DND-41 (cell line): ENCODE measurements around the gene KHK.

Experiments used
- ATAC-seq: fragments of 200-7000 bp; cut with Tn5 transposase; 3 replicates; pipeline ENCODE4 v1.9.1; 2021; ENCODE audit warnings: low read depth; ENCODE audit not compliant: insufficient read depth
- DNase-seq: peaks from one replicate; pipeline ENCODE4 v3.0.0-alpha.2; 2020
- H2AFZ ChIP-seq: 2 replicates; pipeline ENCODE4 v1.6.0; 2012; ENCODE audit warnings: low read depth, low read length
- H3K27ac ChIP-seq: 2 replicates; pipeline ENCODE4 v1.5.1; 2012; ENCODE audit warnings: low read length, inconsistent platforms
- H3K27me3 ChIP-seq: fragments of 200-600 bp; sonication (generic); 2 replicates; pipeline ENCODE4 v1.6.0; 2012; ENCODE audit warnings: low read length, mild to moderate bottlenecking, inconsistent platforms; ENCODE audit not compliant: insufficient read depth, poor library complexity
- H3K36me3 ChIP-seq: 2 replicates; pipeline ENCODE4 v1.5.1; 2012; ENCODE audit warnings: low read length, inconsistent platforms; ENCODE audit not compliant: insufficient read depth
- H3K4me1 ChIP-seq: 2 replicates; pipeline ENCODE4 v1.5.1; 2012; ENCODE audit warnings: mild to moderate bottlenecking, low read length; ENCODE audit not compliant: insufficient read depth
- H3K4me2 ChIP-seq: 2 replicates; pipeline ENCODE4 v1.6.0; 2012; ENCODE audit warnings: mild to moderate bottlenecking, moderate library complexity, low read length, inconsistent platforms; ENCODE audit not compliant: insufficient read depth
- H3K4me3 ChIP-seq, 2 experiments: fragments of 200-600 bp in 1 of 2; shearing (Covaris generic) in 1 of 2; 2 replicates each; pipeline ENCODE4 v1.5.1; 2012 to 2016; ENCODE audit warnings: inconsistent platforms in 2 of 2, low read length in 2 of 2, mild to moderate bottlenecking in 2 of 2, low read depth in 1 of 2, moderate library complexity in 1 of 2
- H3K79me2 ChIP-seq: 2 replicates; pipeline ENCODE4 v1.6.0; 2012; ENCODE audit warnings: low read length, inconsistent platforms; ENCODE audit not compliant: insufficient read depth
- H3K9ac ChIP-seq: 2 replicates; pipeline ENCODE4 v1.6.0; 2012; ENCODE audit warnings: low read depth, mild to moderate bottlenecking, inconsistent platforms, low read length, moderate library complexity
- H3K9me3 ChIP-seq: 2 replicates; pipeline ENCODE4 v1.5.1; 2012; ENCODE audit warnings: low read length, moderate library complexity, mild to moderate bottlenecking, inconsistent platforms; ENCODE audit not compliant: insufficient read depth, severe bottlenecking
- H4K20me1 ChIP-seq: 2 replicates; pipeline ENCODE4 v1.6.0; 2012; ENCODE audit warnings: low read length; ENCODE audit not compliant: insufficient read depth
- EZH2 ChIP-seq: IDR thresholded peaks from 3 replicates; pipeline ENCODE4 v1.6.1; 2012; ENCODE audit warnings: borderline replicate concordance, low read depth, mild to moderate bottlenecking, moderate library complexity, low read length, inconsistent platforms; ENCODE audit not compliant: severe bottlenecking
- TF ChIP-seq, protein P1 (sequence below): IDR thresholded peaks from 2 replicates; pipeline ENCODE4 v1.5.1; 2012; ENCODE audit warnings: borderline replicate concordance, low read length, moderate library complexity, mild to moderate bottlenecking; ENCODE audit not compliant: poor library complexity, severe bottlenecking; ENCODE audit errors: extremely low read depth

Gene KHK

DNA sequence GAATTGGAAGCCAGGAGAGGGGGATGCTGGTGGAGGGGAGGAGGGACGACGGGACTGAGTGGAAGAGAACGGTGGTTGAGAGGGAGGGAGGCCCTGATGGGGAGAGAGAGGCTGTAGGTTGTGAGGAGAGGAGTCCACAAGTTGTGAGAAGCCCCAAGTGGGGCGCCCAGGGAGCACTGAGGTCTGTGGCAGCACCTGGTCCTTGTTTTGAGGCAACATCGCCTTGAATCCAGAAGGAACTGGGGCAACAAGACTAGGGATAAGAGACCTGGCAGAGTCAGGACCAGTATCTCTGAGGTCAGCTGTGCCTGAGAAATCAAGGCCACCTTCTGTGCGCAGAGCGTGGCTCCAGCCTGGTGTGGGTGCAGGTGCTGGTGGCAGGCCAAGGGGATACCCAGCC, 51.5 kb downstream of the KHK start:
- ATAC-seq, result no peak

DNA sequence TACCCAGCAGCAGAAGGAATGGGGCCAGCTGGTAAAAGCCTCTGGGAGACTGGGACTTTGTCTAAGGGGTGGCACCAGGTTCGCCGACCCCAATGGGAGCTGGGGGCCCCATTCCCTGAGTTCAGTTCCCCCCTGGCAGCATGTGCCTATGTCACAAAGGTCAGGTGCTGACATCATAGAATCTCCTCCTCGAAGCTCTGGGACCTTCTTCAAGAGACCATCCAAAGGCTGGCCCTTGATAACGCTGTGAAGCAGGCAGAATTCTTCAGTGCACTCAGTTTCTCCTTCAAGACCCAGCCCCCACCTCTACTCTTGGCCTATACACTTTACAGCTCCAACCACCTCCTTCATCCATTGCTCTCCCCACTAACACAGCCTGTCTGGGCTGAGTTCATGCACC, 52.7 kb downstream of the KHK start, which contains the start of gene PRR30:
Gene PRR30 (minus strand): TSS at position 101 of the 400 bp plus-strand sequence. CDS start 1,081 bp downstream, outside the sequence.
- peaks cover under 1% of the 10 kb centered on the region for H3K79me2 ChIP-seq
- DNase-seq, result no peak
- no peak for ATAC-seq
- no peak within 1 kb of the TSS for H3K27ac ChIP-seq
- H3K9ac ChIP-seq, result no peak within 1 kb of the TSS
- TF ChIP-seq EZH2, result no peak
- TF ChIP-seq, protein P1, sequence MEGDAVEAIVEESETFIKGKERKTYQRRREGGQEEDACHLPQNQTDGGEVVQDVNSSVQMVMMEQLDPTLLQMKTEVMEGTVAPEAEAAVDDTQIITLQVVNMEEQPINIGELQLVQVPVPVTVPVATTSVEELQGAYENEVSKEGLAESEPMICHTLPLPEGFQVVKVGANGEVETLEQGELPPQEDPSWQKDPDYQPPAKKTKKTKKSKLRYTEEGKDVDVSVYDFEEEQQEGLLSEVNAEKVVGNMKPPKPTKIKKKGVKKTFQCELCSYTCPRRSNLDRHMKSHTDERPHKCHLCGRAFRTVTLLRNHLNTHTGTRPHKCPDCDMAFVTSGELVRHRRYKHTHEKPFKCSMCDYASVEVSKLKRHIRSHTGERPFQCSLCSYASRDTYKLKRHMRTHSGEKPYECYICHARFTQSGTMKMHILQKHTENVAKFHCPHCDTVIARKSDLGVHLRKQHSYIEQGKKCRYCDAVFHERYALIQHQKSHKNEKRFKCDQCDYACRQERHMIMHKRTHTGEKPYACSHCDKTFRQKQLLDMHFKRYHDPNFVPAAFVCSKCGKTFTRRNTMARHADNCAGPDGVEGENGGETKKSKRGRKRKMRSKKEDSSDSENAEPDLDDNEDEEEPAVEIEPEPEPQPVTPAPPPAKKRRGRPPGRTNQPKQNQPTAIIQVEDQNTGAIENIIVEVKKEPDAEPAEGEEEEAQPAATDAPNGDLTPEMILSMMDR, result no peak
- H4K20me1 ChIP-seq, result no peaks in the 10 kb centered on the region
- H3K9me3 ChIP-seq, result no peaks in the 10 kb centered on the region
- no peak within 1 kb of the TSS for H3K4me3 ChIP-seq
- peaks cover 6% of the 10 kb centered on the region for H3K27me3 ChIP-seq
- no peak within 1 kb of the TSS for H3K4me2 ChIP-seq
- H2AFZ ChIP-seq, result peak within 1 kb of the TSS; percentile 10; the same call in 1 of the 2 replicates
- peaks cover 8% of the 10 kb centered on the region for H3K4me1 ChIP-seq
- H3K36me3 ChIP-seq, result no peaks in the 10 kb centered on the region

More for the DNA sequence above, 51.5 kb downstream of the KHK start:
- Histone ChIP-seq H3K4me3 (no peak overlapping the region), H2AFZ (no peak overlapping the region), H3K27ac (no peak overlapping the region), H3K9ac (no peak overlapping the region), H3K79me2 (peaks cover 13% of the 10 kb centered on the region), H3K9me3 (no peaks in the 10 kb centered on the region), H3K36me3 (peaks cover under 1% of the 10 kb centered on the region; the same call in 1 of the 2 replicates), H3K4me1 (peaks cover 16% of the 10 kb centered on the region), H3K27me3 (peaks cover 2% of the 10 kb centered on the region), H3K4me2 (no peak overlapping the region), H4K20me1 (peaks cover 9% of the 10 kb centered on the region)
- DNase-seq, result no peak
- TF ChIP-seq EZH2, result no peak
- TF ChIP-seq, protein P1, result no peak

DNA sequence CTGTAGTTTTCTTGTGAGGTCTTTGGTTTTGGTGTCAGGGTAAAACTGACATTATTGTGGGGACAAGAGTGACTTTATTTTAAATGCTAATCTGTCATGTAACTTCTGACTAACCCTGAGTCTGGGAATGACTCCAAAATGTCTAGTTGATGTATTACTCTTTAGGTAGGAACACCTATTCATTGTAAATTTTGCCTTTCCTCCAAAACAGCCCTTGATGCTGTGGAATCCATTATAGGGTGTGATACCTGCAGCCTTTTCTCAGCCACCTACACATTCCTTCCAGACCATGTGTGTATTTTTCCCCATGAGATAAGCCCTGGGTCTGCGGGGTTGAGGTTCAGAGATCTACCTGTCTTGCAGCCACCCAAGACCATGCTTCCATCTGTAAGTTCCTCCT, 56.7 kb downstream of the KHK start:
- TF ChIP-seq, protein P1, result no peak
- TF ChIP-seq EZH2, result no peak
- Histone ChIP-seq H3K36me3 (no peaks in the 10 kb centered on the region), H4K20me1 (no peaks in the 10 kb centered on the region), H3K4me3 (no peak overlapping the region), H3K4me2 (no peak overlapping the region), H3K4me1 (no peaks in the 10 kb centered on the region), H3K9me3 (no peaks in the 10 kb centered on the region), H3K27me3 (peaks cover 6% of the 10 kb centered on the region), H3K79me2 (no peaks in the 10 kb centered on the region), H2AFZ (no peak overlapping the region), H3K27ac (no peak overlapping the region), H3K9ac (no peak overlapping the region)
- ATAC-seq (no peak), DNase-seq (no peak)

DNA sequence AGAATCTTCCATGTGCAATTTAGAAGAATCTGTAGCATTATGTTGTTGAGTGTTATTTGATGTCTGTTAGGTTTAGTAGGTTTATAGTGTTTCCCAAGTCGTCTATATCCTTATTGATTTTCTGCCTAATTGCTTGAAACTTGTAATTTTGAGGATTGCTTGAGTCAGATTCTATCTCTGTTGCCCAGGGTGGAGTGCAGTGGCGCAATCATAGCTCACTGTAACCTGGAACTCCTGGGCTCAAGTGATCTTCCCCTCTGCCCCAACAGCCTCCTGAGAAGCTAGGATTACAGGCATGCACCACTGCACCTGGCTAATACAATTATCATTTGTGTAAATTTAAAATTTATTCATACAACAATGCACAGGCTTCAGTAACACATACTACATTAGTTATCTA, 59.1 kb downstream of the KHK start:
- Histone ChIP-seq H3K4me3 (no peak overlapping the region), H3K27ac (no peak overlapping the region), H3K9me3 (no peaks in the 10 kb centered on the region), H2AFZ (no peak overlapping the region), H3K79me2 (no peaks in the 10 kb centered on the region), H3K9ac (no peak overlapping the region), H3K4me2 (no peak overlapping the region), H3K4me1 (no peaks in the 10 kb centered on the region), H3K27me3 (peaks cover 4% of the 10 kb centered on the region), H3K36me3 (no peaks in the 10 kb centered on the region), H4K20me1 (no peaks in the 10 kb centered on the region)
- DNase-seq (no peak), ATAC-seq (no peak)
- TF ChIP-seq, protein P1, result no peak
